Activated B cell treated with CpG ODN at 0.5 μM for 24 hours (primary cell): ENCODE results near the gene LYL1. TPM values are rescaled to one million over a fixed set of nuclear protein-coding genes. Genes with fewer than 3 reads are reported as not detected.

Source experiments
- ATAC-seq: fragments of 200-7000 bp; cut with Tn5 transposase; one replicate; pipeline ENCODE4 v1.10.0; 2021; ENCODE audit warnings: low read depth, mild to moderate bottlenecking, moderate library complexity
- CTCF ChIA-PET: fragments of 350-600 bp; sonication (Branson Sonifier 250); formaldehyde crosslinking; loops from one replicate; lab custom pipeline; 2021; ENCODE audit warnings: antibody characterized with exemption; lab: Charles Lee
- POLR2A ChIA-PET: fragments of 350-600 bp; sonication (Branson Sonifier 250); formaldehyde crosslinking; loops from one replicate; lab custom pipeline; 2021; ENCODE audit warnings: antibody characterized with exemption; lab: Charles Lee
- DNase-seq: peaks from one replicate; pipeline ENCODE4 v3.0.0; 2022
- H3K27ac Mint-ChIP-seq: one replicate; pipeline ENCODE4 v1.8.0; 2020; ENCODE audit warnings: mixed read lengths
- H3K27me3 Mint-ChIP-seq: one replicate; pipeline ENCODE4 v1.8.0; 2021; ENCODE audit warnings: mixed read lengths
- H3K36me3 Mint-ChIP-seq: one replicate; pipeline ENCODE4 v1.8.0; 2021; ENCODE audit warnings: low read depth, mixed read lengths
- H3K4me1 Mint-ChIP-seq: one replicate; pipeline ENCODE4 v1.8.0; 2021; ENCODE audit warnings: mixed read lengths
- H3K4me3 Mint-ChIP-seq: one replicate; pipeline ENCODE4 v1.8.0; 2020; ENCODE audit warnings: mild to moderate bottlenecking, mixed read lengths
- H3K9me3 Mint-ChIP-seq: one replicate; pipeline ENCODE4 v1.8.0; 2020; ENCODE audit warnings: mixed read lengths
- intact Hi-C: fragments of 100-400 bp; cut with micrococcal nuclease; formaldehyde crosslinking; loops from one replicate; pipeline ENCODE4 v1.15.1; 2024
- total RNA-seq: library from RNA; stranded (reverse); gene quantifications from 2 replicates; pipeline ENCODE4 v1.2.3, GENCODE V29; 2022
- TF ChIP-seq, protein P1 (sequence below): fragments of 200-600 bp; IDR thresholded peaks from one replicate; pipeline ENCODE4 v1.8.0; 2022; ENCODE audit warnings: antibody characterized with exemption, mild to moderate bottlenecking

Gene LYL1
- total RNA-seq, 1 donor from 2014 or later: 74.8 TPM

DNA sequence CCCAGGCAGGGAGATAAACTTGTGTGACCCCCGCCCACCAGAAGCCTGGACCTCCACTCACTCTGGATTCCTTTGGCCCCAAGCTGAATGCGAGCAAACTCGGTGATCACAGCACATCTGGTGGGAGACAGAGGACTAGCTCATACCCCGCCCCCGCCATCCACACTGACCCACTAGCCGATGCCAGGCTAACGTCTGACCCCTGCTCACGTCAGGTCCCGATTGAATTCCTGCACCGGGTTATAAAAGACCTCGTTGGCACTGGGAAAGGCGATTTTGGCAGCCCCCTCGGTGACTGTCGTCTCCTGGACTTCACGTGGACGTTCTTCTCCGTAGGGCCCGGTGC, 13.3 kb upstream of the LYL1 start:
- Mint-ChIP-seq H3K4me1 (peaks cover 45% of the 10 kb centered on the region), H3K4me3 (peak overlapping the region; percentile 99), H3K36me3 (peaks cover 31% of the 10 kb centered on the region), H3K9me3 (no peaks in the 10 kb centered on the region), H3K27ac (peak overlapping the region; percentile 96), H3K27me3 (no peaks in the 10 kb centered on the region)
- intact Hi-C loops: loop anchor here (1.0 to 5.0 kb wide), 2 partner anchors 12 to 891 kb away; partner anchors contain the start of gene RFX1
- POLR2A ChIA-PET: interaction anchor here (2.6 to 6.6 kb wide), 3 partner anchors 14 to 39 kb away, joined by 31 to 158 read pairs (median 117); partner anchors contain the start of genes IER2, LYL1 and STX10
- TF ChIP-seq, protein P1, sequence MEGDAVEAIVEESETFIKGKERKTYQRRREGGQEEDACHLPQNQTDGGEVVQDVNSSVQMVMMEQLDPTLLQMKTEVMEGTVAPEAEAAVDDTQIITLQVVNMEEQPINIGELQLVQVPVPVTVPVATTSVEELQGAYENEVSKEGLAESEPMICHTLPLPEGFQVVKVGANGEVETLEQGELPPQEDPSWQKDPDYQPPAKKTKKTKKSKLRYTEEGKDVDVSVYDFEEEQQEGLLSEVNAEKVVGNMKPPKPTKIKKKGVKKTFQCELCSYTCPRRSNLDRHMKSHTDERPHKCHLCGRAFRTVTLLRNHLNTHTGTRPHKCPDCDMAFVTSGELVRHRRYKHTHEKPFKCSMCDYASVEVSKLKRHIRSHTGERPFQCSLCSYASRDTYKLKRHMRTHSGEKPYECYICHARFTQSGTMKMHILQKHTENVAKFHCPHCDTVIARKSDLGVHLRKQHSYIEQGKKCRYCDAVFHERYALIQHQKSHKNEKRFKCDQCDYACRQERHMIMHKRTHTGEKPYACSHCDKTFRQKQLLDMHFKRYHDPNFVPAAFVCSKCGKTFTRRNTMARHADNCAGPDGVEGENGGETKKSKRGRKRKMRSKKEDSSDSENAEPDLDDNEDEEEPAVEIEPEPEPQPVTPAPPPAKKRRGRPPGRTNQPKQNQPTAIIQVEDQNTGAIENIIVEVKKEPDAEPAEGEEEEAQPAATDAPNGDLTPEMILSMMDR: no peak
- ATAC-seq: no peak
- CTCF ChIA-PET: no interaction called here
- no peak for DNase-seq

DNA sequence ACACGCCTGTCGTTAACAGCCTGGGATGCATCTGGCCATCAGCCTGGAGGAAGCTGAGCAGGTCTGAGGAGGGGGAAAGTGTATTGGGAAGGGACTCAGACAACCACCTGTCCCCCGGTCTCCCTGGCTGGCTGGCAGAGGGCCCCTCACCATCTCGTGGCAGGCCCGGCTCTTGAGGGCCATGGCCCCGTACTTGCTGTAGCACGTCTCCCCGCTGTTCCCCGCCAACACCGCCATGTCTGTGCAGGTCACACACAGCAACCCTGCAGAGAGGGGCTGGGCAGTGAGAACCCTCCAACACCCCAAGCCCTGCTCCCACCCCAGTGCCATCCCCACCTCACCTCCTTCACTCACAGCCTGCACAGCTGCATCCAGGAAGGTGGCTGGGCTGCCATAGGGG, 9.9 kb upstream of the LYL1 start:
- H3K4me3 Mint-ChIP-seq: no peak overlapping the region
- no peaks in the 10 kb centered on the region for H3K27me3 Mint-ChIP-seq

DNA sequence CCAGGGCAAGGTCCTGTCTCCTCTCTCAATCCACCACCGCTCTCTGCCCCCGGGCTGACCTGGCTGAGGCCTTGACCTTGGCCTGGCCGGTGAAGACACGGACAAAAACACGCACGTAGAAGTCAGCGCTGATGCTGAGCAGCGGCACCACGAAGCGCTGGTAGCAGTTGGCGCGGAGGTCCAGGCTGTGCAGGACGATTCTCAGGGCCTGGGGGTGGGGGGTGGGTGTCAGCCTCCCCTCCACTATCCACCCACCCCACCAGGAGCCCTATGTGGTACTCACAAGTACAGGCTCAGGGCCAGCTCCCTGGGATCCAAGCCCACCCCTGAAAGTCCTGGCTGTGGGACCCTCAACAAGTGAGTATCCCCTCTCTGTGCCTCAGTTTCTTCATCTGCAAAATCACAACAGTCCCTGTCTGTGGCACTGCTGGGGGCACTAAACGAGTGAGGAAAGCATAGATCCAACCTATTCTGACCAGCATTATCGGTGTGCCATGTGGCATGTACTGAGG, 7.5 kb upstream of the LYL1 start:
- peaks cover 41% of the 10 kb centered on the region for H3K36me3 Mint-ChIP-seq
- TF ChIP-seq, protein P1: no peak
- no peak for DNase-seq
- no peaks in the 10 kb centered on the region for H3K27me3 Mint-ChIP-seq
- no peak overlapping the region for H3K4me3 Mint-ChIP-seq
- ATAC-seq: no peak
- ChIA-PET CTCF (no interaction called here), POLR2A (no interaction called here)
- peaks cover 21% of the 10 kb centered on the region for H3K4me1 Mint-ChIP-seq
- H3K27ac Mint-ChIP-seq: no peak overlapping the region
- H3K9me3 Mint-ChIP-seq: no peaks in the 10 kb centered on the region
- intact Hi-C loops: no loop called here

More for the DNA sequence above, 9.9 kb upstream of the LYL1 start:
- intact Hi-C loops: no loop called here
- ATAC-seq: no peak
- ChIA-PET POLR2A (no interaction called here), CTCF (no interaction called here)
- Mint-ChIP-seq H3K9me3 (no peaks in the 10 kb centered on the region), H3K4me1 (peaks cover 23% of the 10 kb centered on the region), H3K36me3 (peaks cover 47% of the 10 kb centered on the region), H3K27ac (no peak overlapping the region)
- no peak for DNase-seq
- TF ChIP-seq, protein P1: no peak

DNA sequence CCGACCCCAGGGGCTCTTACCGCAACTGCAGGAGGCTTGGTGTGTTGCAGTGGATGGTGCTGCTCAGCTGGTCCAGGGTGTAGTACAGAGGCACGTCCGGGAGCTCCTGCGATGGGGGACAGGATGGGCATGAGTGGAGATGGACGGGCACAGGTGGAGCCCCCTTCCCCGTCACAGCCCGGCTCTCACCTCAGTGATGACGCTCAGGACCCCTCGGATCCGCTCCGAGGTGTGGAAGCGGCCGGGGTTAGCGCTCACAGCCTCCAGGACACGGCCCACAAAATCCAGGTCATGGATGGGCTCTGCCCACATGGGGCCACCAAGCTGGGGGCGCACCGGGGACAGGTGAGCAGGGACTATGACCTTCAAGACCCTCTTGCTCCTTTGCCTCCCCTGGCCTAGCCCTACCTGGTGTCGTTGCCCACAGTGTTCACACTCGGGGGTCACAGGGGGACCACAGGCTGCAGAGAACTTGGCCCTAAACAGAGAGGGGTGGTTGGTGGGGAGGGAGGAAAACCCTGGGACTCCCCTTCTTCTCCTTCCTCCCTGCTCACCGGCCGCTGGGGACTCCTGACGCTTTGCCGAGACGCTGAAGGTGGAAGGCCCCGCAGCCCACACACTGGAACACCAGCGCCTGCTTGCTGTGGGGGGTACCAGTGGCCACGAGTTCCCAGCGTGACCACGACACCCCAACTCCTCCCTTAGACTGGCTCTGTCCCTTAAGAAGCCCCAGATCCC, 6.9 kb upstream of the LYL1 start:
- POLR2A ChIA-PET: interaction anchor here (0.7 to 1.3 kb wide), 2 partner anchors 8 to 345 kb away, joined by 4 to 7 read pairs; partner anchors contain the start of gene NACC1
- DNase-seq: no peak
- no peaks in the 10 kb centered on the region for H3K9me3 Mint-ChIP-seq
- no peaks in the 10 kb centered on the region for H3K27me3 Mint-ChIP-seq
- TF ChIP-seq, protein P1: no peak
- peaks cover 35% of the 10 kb centered on the region for H3K36me3 Mint-ChIP-seq
- CTCF ChIA-PET: no interaction called here
- no peak for ATAC-seq
- no peak overlapping the region for H3K4me3 Mint-ChIP-seq
- intact Hi-C loops: no loop called here
- peaks cover 26% of the 10 kb centered on the region for H3K4me1 Mint-ChIP-seq
- no peak overlapping the region for H3K27ac Mint-ChIP-seq
